HFF-Myc (cell line): ENCODE results near the gene IL3.

Experiments used
- DNase-seq: peaks from one replicate; pipeline ENCODE4 v3.0.0-alpha.2; 2011; ENCODE audit warnings: low read depth; ENCODE audit errors: extremely low read depth
- H3K4me3 ChIP-seq: replicated peaks from 2 replicates; pipeline ENCODE4 v1.5.1; 2011; ENCODE audit warnings: low read depth, mild to moderate bottlenecking, control low read depth, low read length
- CTCF ChIP-seq: IDR thresholded peaks from 2 replicates; pipeline ENCODE4 v1.5.1; 2012; ENCODE audit warnings: mild to moderate bottlenecking, low read depth, low read length, control low read depth; ENCODE audit errors: missing control alignments

IL3 gene

GRCh38 chr5:132021654-132022053 is 38.8 kb upstream of the IL3 start:
- DNase-seq: no peak
- TF ChIP-seq CTCF: no peak
- H3K4me3 ChIP-seq: no peak overlapping the region

DNA sequence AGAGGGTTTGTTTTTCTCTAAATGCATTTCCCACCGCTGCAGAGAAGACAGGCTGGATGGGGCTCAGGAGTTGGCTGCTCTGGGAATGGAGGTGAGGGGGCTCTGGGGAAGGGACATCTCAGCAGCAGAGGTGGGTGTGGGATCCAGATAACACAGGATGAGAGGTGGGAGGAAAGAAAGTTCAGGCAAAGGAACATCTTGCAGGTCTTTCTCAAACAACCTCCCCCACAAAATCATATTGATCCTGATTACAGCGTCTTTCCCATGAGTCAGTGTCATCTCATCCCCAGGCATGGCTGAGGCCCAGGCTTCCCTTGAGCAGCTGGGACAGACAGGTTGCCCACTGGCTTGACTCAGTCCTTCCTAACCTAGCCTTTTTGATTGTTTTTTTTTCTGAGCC is 37.7 kb upstream of the IL3 start:
- no peak for DNase-seq
- H3K4me3 ChIP-seq: no peak overlapping the region
- TF ChIP-seq CTCF: no peak

DNA sequence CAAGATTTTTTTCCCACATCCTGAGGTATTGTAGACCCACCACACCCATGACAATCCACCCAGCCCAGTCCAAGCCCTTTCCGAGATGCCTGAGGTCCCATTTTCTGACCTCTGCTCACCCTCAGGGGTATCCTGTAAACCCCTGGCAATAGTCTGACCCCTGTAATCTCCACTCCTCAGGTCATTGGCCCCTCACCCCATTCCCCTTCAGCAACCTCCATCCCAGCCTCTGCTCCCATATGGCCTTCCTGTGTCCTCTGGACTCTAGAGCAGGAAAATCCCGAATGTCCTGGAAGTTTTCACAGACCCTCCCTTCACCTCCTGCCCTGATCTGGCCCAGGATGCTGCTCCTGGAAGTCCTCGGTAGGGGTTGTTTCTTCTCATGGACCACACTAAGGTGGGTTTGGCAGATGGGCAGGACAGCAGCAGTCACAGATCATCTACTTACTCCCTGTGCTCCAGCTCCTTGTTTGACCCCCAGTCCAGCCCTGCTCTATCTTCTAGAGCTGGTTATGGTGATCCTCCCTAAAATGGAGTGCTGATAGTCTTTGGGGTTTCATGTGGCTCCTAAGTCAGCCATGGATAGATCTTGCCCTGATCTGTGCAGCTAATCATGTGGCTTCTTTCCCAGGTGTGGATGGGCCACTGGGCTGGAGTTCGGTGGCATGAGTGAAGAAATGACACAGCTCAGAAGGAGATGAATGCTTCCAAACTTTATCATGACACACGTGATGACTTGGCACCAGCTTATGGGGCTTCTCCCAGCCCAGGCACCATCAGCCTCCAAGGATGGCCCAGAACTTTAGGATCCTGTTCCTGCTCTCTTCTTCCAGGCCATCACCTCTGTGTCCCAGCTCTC is 37.0 kb upstream of the IL3 start:
- H3K4me3 ChIP-seq: no peak overlapping the region
- DNase-seq: no peak
- no peak for TF ChIP-seq CTCF

DNA sequence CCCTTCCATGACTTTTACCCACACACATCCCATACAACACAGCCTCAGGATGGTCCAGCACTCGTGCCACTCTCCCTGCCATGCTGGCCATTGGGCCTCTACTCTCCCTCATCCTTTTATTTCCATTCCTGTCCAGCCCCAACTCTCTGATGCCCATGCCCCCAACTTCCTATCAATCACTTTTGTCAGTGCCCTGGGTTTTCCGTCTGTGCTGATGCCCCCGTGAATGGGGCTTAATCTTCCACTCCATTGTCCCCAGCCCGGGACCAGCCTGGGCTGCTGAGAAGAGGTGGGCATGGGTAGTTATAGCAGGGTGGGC is 36.4 kb upstream of the IL3 start:
- no peak for TF ChIP-seq CTCF
- no peak overlapping the region for H3K4me3 ChIP-seq
- no peak for DNase-seq

DNA sequence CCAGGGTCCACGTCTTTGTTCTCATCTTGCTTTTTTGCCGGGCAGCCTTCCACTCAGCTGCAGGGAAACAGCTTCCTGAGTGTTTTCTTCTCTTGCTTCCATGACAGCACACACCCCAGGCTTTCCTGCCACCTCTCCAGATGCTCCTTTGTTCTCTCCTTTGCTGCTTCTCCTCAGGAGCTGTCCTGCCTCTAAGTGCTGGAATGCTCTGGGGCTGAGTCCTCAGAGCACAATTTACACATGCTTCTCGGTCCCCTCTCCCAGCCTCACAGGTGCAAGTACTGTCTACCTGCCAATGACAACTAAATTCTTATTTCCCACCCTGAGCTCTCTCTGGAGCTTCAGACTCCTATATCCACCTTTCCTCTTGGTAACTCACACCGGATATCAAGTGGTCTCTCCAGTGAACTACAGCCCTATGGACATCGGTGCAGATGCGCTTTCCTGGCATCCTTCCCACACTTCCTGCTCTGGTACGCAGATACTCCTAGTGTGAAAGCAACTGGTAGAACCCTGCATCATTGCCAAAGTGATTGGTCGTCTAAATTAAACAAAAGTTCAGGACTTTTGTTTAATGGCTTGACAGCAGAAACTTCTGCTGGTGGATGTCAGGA is 35.6 kb upstream of the IL3 start:
- no peak for TF ChIP-seq CTCF
- no peak for DNase-seq
- H3K4me3 ChIP-seq: no peak overlapping the region

DNA sequence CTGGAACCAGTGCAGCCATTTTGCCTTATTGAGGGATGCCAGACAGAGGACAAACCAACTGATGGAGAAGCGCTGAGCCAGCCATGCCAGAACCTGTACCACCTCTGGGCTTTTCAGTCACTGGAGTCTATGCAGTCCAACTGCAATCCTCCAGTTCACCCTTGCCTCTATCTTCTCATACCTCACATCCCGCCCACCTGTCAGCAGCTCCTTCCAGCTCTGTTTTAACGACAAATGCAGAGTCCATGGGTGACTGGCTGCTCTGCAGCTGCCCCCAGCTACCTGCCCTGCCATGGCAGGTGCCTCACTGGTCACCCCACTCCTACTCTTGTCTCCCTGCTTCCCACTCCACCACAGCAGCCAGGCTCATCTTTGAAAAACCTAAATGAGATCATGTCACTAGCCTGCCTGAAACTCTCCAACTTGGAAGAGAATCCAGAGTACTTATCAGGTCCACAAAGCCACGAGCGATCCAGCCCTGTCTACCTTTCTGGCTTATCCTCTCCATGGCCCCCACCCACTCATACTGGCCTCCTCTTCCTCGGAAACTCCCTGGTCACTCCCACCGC is 35.0 kb upstream of the IL3 start:
- no peak for TF ChIP-seq CTCF
- no peak overlapping the region for H3K4me3 ChIP-seq
- no peak for DNase-seq
